GM21360 (cell line): ENCODE results near the gene PROKR2.

Experiments
- ATAC-seq: cut with Tn5 transposase; IDR thresholded peaks from one replicate; pipeline ENCODE4 v1.9.1; 2021; ENCODE audit warnings: mild to moderate bottlenecking, moderate library complexity; ENCODE audit not compliant: unreplicated experiment

PROKR2 gene

GRCh38 chr20:5290596-5290995, 26.2 kb downstream of the PROKR2 start:
- no peak for ATAC-seq

DNA sequence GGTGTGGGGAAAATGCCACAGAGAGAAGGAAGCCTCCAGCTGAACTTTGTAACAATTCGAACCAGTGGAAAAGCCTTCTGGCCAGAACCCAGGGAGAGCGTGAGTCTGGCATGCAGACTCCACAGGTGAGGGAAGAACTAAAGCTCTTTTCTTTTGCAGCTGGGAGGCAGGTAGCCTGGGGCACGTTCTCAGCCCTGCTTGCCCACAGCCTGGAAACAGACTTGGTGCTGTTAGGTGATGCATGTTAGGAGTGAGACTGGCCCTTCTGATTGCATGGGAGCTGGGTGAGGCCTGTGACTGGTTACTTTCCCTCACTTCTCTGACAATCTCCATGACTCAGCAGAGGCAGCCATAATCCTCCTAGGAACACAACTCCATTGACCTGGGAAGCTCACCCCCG, 34.2 kb downstream of the PROKR2 start:
- no peak for ATAC-seq

DNA sequence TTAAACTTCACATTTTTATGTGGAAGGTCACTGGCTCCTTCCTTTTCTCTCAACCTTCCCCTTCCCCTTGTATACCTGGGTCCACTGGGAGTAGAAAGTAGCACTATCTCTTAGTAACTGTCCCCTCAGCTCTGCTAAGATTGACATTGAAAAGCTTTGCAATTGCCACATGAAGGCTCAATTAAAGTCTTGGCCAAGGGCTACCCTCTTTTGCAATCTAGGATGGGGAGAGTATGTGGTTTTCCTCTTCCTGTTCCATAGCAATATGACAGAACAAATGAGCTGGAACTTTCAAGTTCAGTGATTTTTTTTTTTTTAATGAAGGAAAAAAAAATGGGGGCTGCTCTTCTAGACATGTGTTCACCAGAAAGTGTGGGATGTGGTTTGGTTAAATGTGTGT, 37.1 kb downstream of the PROKR2 start:
- ATAC-seq: no peak

DNA sequence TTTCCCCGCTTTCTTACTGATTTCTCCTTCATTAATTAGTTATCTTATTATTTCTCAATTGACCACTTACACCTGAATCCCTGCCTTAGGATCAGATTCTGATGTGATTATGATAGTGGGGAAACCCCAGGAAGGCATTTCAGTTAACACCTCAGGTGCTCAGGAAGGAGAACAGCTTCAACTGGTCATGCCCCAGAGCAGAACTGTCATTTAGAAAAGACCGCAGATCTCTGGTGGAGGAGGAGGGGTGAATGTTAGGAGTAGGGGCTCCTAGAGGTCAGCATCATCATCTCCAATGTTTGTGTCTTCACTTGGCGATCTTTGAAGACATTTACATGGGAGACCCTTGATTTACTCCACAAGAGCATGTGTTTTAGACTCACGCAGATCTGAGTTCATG, 44.5 kb downstream of the PROKR2 start:
- no peak for ATAC-seq

DNA sequence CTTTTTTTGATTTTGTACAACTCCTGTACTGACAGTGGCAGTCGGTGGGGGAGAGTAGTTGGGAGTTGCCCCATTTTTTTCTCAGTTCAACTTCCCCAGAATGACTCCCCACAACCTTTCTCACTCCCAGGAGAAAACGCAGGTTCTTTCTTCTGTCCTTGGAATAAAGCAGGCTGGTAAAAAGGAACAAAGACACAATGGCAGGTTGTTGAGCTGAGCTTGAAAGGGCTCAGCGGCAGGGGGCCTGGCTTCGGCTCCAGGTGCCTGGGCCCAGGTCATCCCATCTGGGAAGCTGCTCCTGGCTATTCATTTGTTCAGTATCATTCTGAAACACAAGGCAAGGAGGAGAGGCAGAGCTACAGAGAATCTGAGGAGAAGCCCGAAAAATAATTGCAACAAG, 46.2 kb downstream of the PROKR2 start:
- ATAC-seq: no peak

GRCh38 chr20:5268449-5268848, 48.3 kb downstream of the PROKR2 start:
- no peak for ATAC-seq

DNA sequence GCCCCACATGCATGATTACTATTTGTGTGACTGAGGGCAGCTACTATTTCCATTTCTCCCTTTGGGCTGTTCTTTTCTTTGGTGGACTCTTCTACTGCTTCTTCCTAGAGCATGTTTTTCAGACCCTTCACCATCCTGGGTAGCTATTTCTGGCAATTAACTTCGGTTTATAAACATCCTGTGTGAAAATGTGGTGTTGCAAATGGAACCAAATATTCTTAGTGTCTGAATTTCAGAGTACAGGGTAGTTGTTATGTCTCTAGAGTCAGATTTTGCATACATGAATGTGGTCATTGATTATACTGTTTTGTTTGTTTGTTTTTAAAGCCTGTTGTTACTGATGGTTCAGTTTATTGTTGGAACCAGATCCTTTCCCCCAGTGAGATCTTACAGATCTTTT, 49.7 kb downstream of the PROKR2 start:
- no peak for ATAC-seq
